Right lobe of liver (tissue), 4 donors: ENCODE data around the gene DKC1.

ENCODE experiments used
- POLR2A ChIP-seq: fragments of 450-650 bp; IDR thresholded peaks from one replicate; pipeline ENCODE4 v1.6.1; 2017; ENCODE audit warnings: antibody characterized with exemption, mild to moderate bottlenecking
- TF ChIP-seq, protein P1 (sequence below), 4 donors: fragments of 200-600 bp in 3 of 4; fragments of 450-650 bp in 1 of 4; IDR thresholded peaks; one replicate each; pipeline versions ENCODE4 v1.5.1 to v1.8.0; 2016 to 2022; ENCODE audit warnings: antibody characterized with exemption in 4 of 4, mild to moderate bottlenecking in 2 of 4
- donor health status: DM: no; HTN: no; CAD: no.
- donor health status: DM: no; HTN: no; CAD: no.
- donor health status: DM: no; HTN: yes; CAD: no.

DNA sequence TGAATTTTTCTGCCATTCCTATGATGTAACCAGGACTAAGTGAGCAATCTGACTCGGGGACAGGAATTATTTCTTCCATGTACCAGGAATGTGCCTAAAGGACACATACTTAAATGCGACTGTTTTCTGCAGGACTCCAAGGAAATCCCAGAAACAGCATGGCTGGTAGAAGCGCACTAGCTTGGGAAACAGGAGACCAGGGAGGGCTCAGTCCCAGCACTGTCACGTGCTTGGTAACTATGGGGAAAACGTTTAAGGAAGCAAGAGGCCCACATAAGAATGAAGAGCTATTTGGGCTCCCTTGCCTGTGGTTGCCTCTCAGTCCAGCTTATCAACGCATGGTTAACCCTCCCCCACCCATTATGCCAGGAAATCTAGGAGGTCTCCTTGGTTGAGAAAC lies 23.1 kb downstream of the DKC1 start:
- TF ChIP-seq POLR2A: no peak
- TF ChIP-seq, protein P1, sequence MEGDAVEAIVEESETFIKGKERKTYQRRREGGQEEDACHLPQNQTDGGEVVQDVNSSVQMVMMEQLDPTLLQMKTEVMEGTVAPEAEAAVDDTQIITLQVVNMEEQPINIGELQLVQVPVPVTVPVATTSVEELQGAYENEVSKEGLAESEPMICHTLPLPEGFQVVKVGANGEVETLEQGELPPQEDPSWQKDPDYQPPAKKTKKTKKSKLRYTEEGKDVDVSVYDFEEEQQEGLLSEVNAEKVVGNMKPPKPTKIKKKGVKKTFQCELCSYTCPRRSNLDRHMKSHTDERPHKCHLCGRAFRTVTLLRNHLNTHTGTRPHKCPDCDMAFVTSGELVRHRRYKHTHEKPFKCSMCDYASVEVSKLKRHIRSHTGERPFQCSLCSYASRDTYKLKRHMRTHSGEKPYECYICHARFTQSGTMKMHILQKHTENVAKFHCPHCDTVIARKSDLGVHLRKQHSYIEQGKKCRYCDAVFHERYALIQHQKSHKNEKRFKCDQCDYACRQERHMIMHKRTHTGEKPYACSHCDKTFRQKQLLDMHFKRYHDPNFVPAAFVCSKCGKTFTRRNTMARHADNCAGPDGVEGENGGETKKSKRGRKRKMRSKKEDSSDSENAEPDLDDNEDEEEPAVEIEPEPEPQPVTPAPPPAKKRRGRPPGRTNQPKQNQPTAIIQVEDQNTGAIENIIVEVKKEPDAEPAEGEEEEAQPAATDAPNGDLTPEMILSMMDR (IDR thresholded peaks at IDR 0.05): no peak
